H9 (cell line): Measurements from ENCODE around the gene RBL2. TPM values are rescaled to one million over a fixed set of nuclear protein-coding genes. Genes with fewer than 3 reads are reported as not detected.

Experiments used
- DNase-seq: peaks from one replicate; pipeline ENCODE4 v3.0.0-alpha.2; 2017
- H2AFZ ChIP-seq: one replicate; pipeline ENCODE4 v1.6.1; 2013; ENCODE audit warnings: mild to moderate bottlenecking, low read length, control low read depth, moderate library complexity
- H2AK5ac ChIP-seq: 2 replicates; pipeline ENCODE4 v1.6.1; 2013; ENCODE audit warnings: low read length, control low read depth, mixed read lengths; ENCODE audit not compliant: insufficient read length
- H2BK120ac ChIP-seq: one replicate; pipeline ENCODE4 v1.6.1; 2013; ENCODE audit warnings: low read depth, mild to moderate bottlenecking, low read length, control low read depth, inconsistent platforms; ENCODE audit not compliant: poor library complexity, severe bottlenecking
- H2BK12ac ChIP-seq: 2 replicates; pipeline ENCODE4 v1.6.1; 2013; ENCODE audit warnings: low read length, control low read depth, mixed read lengths, low read depth; ENCODE audit not compliant: insufficient read length
- H2BK15ac ChIP-seq: 2 replicates; pipeline ENCODE4 v1.6.1; 2013; ENCODE audit warnings: low read depth, low read length, control low read depth
- H2BK20ac ChIP-seq: one replicate; pipeline ENCODE4 v1.6.1; 2013; ENCODE audit warnings: low read depth, mild to moderate bottlenecking, low read length, control low read depth, inconsistent platforms; ENCODE audit not compliant: poor library complexity, severe bottlenecking
- H2BK5ac ChIP-seq: 2 replicates; pipeline ENCODE4 v1.6.1; 2013; ENCODE audit warnings: low read length, control low read depth, mixed read lengths; ENCODE audit not compliant: insufficient read length
- H3K14ac ChIP-seq: 2 replicates; pipeline ENCODE4 v1.6.1; 2013; ENCODE audit warnings: low read length, control low read depth; ENCODE audit not compliant: insufficient read depth
- H3K18ac ChIP-seq: 2 replicates; pipeline ENCODE4 v1.6.1; 2013; ENCODE audit warnings: low read depth, mild to moderate bottlenecking, mixed read lengths, low read length, control low read depth; ENCODE audit not compliant: insufficient read length
- H3K23ac ChIP-seq: 2 replicates; pipeline ENCODE4 v1.6.1; 2013; ENCODE audit warnings: low read length, control low read depth, mixed read lengths, low read depth; ENCODE audit not compliant: insufficient read length
- H3K23me2 ChIP-seq: 2 replicates; pipeline ENCODE4 v1.6.1; 2013; ENCODE audit warnings: low read depth, mild to moderate bottlenecking, mixed read lengths, low read length, control low read depth; ENCODE audit not compliant: insufficient read length, poor library complexity, severe bottlenecking
- H3K27ac ChIP-seq: 2 replicates; pipeline ENCODE4 v1.5.1; 2013; ENCODE audit warnings: low read length, control low read depth, mixed read lengths, low read depth; ENCODE audit not compliant: insufficient read length
- H3K27me3 ChIP-seq: 2 replicates; pipeline ENCODE4 v1.6.1; 2013; ENCODE audit warnings: low read length, control low read depth, inconsistent platforms; ENCODE audit not compliant: insufficient read depth
- H3K4ac ChIP-seq: 2 replicates; pipeline ENCODE4 v1.6.1; 2013; ENCODE audit warnings: low read depth, mild to moderate bottlenecking, control low read depth, inconsistent platforms, low read length, moderate library complexity
- H3K4me1 ChIP-seq: 2 replicates; pipeline ENCODE4 v1.6.1; 2013; ENCODE audit warnings: low read length, control low read depth, inconsistent platforms; ENCODE audit not compliant: insufficient read depth
- H3K4me2 ChIP-seq: 2 replicates; pipeline ENCODE4 v1.6.1; 2013; ENCODE audit warnings: low read length, control low read depth, mixed read lengths; ENCODE audit not compliant: insufficient read length, insufficient read depth
- H3K56ac ChIP-seq: 2 replicates; pipeline ENCODE4 v1.6.1; 2013; ENCODE audit warnings: low read depth, mild to moderate bottlenecking, mixed read lengths, low read length, control low read depth; ENCODE audit not compliant: insufficient read length
- H3K79me1 ChIP-seq: 2 replicates; pipeline ENCODE4 v1.6.1; 2013; ENCODE audit warnings: low read depth, mild to moderate bottlenecking, moderate library complexity, low read length, control low read depth, inconsistent platforms; ENCODE audit not compliant: insufficient read depth, poor library complexity, severe bottlenecking
- H3K79me2 ChIP-seq: 2 replicates; pipeline ENCODE4 v1.6.1; 2013; ENCODE audit warnings: low read length, control low read depth, inconsistent platforms; ENCODE audit not compliant: insufficient read depth
- H3K9ac ChIP-seq: 2 replicates; pipeline ENCODE4 v1.6.1; 2013; ENCODE audit warnings: low read length, control low read depth, mixed read lengths; ENCODE audit not compliant: insufficient read length; ENCODE audit errors: extremely low read depth
- H3K9me3 ChIP-seq: one replicate; pipeline ENCODE4 v1.6.1; 2013; ENCODE audit warnings: low read depth, low read length, inconsistent platforms; ENCODE audit not compliant: control insufficient read depth
- H3T11ph ChIP-seq: one replicate; pipeline ENCODE4 v1.6.1; 2013; ENCODE audit warnings: mild to moderate bottlenecking, low read length, control low read depth, inconsistent platforms
- H4K20me1 ChIP-seq: one replicate; pipeline ENCODE4 v1.6.1; 2013; ENCODE audit not compliant: control insufficient read depth, insufficient read length, insufficient read depth
- H4K5ac ChIP-seq: 2 replicates; pipeline ENCODE4 v1.6.1; 2013; ENCODE audit warnings: low read depth, mild to moderate bottlenecking, mixed read lengths, low read length, control low read depth; ENCODE audit not compliant: insufficient read length
- H4K8ac ChIP-seq: replicated peaks from 2 replicates; pipeline ENCODE4 v1.6.1; 2013; ENCODE audit warnings: low read length, control low read depth, mixed read lengths, low read depth; ENCODE audit not compliant: insufficient read length
- H4K91ac ChIP-seq: 2 replicates; pipeline ENCODE4 v1.6.1; 2013; ENCODE audit warnings: low read depth, mild to moderate bottlenecking, moderate library complexity, mixed read lengths, low read length, control low read depth; ENCODE audit not compliant: insufficient read length
- H3K27ac Mint-ChIP-seq, 3 experiments: 2 replicates in 2 of 3; 3 replicates in 1 of 3; pipeline ENCODE4 v1.8.0; 2020 to 2021; ENCODE audit warnings: mixed read lengths in 3 of 3, mild to moderate bottlenecking in 1 of 3, moderate library complexity in 1 of 3
- H3K27me3 Mint-ChIP-seq: 2 replicates; pipeline ENCODE4 v1.8.0; 2021; ENCODE audit warnings: low read depth, mild to moderate bottlenecking, moderate library complexity, mixed read lengths
- H3K36me3 Mint-ChIP-seq, 3 experiments: 2 replicates in 2 of 3; 3 replicates in 1 of 3; pipeline ENCODE4 v1.8.0; 2020 to 2021; ENCODE audit warnings: low read depth in 3 of 3, mixed read lengths in 3 of 3; ENCODE audit not compliant: insufficient read depth in 1 of 3
- H3K4me1 Mint-ChIP-seq, 2 experiments: 2 replicates each; pipeline ENCODE4 v1.8.0; 2020; ENCODE audit warnings: mixed read lengths in 2 of 2
- H3K4me3 Mint-ChIP-seq, 2 experiments: 2 replicates in 1 of 2; 3 replicates in 1 of 2; pipeline ENCODE4 v1.8.0; 2020 to 2021; ENCODE audit warnings: mild to moderate bottlenecking in 2 of 2, mixed read lengths in 2 of 2, moderate library complexity in 1 of 2
- H3K9me3 Mint-ChIP-seq, 2 experiments: 2 replicates in 1 of 2; 3 replicates in 1 of 2; pipeline ENCODE4 v1.8.0; 2020; ENCODE audit warnings: mild to moderate bottlenecking in 2 of 2, mixed read lengths in 2 of 2, moderate library complexity in 1 of 2
- WGBS: extraction: QIAGEN DNeasy Blood & Tissue Kit; methylation state at CpG from one replicate; pipeline ENCODE4 v1.1.7; 2013; ENCODE audit warnings: missing lambda C conversion rate, low lambda C conversion rate, mixed read lengths; ENCODE audit not compliant: insufficient read length; ENCODE audit errors: extremely low coverage; 5-methylcytosine and 5-hydroxymethylcytosine counted together
- total RNA-seq: library from RNA; stranded (reverse); gene quantifications from 2 replicates; pipeline ENCODE4 v1.2.1, GENCODE V29; 2021
- TF ChIP-seq, protein P1 (sequence below): fragments of 200-600 bp; sonication (generic); conservative IDR thresholded peaks from 3 replicates; pipeline ENCODE4 v1.8.0; 2021; ENCODE audit warnings: antibody characterized with exemption, mild to moderate bottlenecking

The RBL2 gene
- total RNA-seq, 1 experiment from 2014 or later: 17.3 TPM

DNA sequence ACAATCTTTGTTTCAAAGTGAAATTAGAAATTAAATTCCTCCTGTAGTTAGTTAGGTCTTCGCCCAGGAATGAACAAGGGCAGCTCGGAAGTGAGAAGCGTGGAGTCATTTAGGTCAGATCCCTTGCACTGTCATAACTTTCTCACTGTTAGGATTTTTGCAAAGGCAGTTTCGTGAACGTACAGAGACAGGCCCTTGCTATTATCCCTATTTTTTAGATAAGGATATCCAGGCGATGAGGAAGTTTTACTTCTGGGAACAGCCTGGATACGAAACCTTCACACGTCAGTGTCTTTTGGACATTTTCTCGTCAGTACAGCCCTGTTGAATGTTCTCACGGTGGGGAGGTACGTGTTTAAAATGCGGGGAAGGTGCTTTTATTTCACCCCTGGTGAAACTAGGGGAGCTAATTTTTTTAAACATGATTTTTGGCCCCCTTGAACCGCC is 318 bp upstream of the RBL2 start:
- H2BK12ac ChIP-seq: no peak overlapping the region
- peaks cover 10% of the 10 kb centered on the region for H3K23me2 ChIP-seq
- no peak for DNase-seq
- no peak overlapping the region for H4K91ac ChIP-seq
- H3K9ac ChIP-seq: no peak overlapping the region
- no peak overlapping the region for H4K5ac ChIP-seq
- Mint-ChIP-seq H3K4me1 (peaks cover 19 to 22% of the 10 kb centered on the region in 2 experiments), H3K27ac (peak overlapping the region in 2 of 3 experiments; percentile 41 to 87; a peak in 5 of 7 replicates), H3K4me3 (peak overlapping the region; percentile 74 to 92), H3K9me3 (peaks cover 11 to 14% of the 10 kb centered on the region in 2 experiments; a peak in 3 of 5 replicates), H3K36me3 (peaks cover 0 to 5% (median 3%) of the 10 kb centered on the region in 3 experiments; a peak in 4 of 7 replicates), H3K27me3 (peaks cover 2% of the 10 kb centered on the region; the same call in 1 of the 2 replicates)
- no peak overlapping the region for H3T11ph ChIP-seq
- H2BK120ac ChIP-seq: no peak overlapping the region
- peak overlapping the region; percentile 78 for H3K4me2 ChIP-seq
- H3K4me1 ChIP-seq: no peaks in the 10 kb centered on the region
- H3K79me2 ChIP-seq: peaks cover 2% of the 10 kb centered on the region; the same call in 1 of the 2 replicates
- peak overlapping the region; percentile 91 for H2AFZ ChIP-seq
- no peak overlapping the region for H2AK5ac ChIP-seq
- no CpG with 5 or more reads among the region's 13 CpGs for WGBS
- H3K27me3 ChIP-seq: no peaks in the 10 kb centered on the region
- H2BK20ac ChIP-seq: no peak overlapping the region
- H3K18ac ChIP-seq: no peak overlapping the region
- no peak overlapping the region for H3K27ac ChIP-seq
- H2BK15ac ChIP-seq: no peak overlapping the region
- H3K9me3 ChIP-seq: no peaks in the 10 kb centered on the region
- TF ChIP-seq, protein P1, sequence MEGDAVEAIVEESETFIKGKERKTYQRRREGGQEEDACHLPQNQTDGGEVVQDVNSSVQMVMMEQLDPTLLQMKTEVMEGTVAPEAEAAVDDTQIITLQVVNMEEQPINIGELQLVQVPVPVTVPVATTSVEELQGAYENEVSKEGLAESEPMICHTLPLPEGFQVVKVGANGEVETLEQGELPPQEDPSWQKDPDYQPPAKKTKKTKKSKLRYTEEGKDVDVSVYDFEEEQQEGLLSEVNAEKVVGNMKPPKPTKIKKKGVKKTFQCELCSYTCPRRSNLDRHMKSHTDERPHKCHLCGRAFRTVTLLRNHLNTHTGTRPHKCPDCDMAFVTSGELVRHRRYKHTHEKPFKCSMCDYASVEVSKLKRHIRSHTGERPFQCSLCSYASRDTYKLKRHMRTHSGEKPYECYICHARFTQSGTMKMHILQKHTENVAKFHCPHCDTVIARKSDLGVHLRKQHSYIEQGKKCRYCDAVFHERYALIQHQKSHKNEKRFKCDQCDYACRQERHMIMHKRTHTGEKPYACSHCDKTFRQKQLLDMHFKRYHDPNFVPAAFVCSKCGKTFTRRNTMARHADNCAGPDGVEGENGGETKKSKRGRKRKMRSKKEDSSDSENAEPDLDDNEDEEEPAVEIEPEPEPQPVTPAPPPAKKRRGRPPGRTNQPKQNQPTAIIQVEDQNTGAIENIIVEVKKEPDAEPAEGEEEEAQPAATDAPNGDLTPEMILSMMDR: no peak
- no peaks in the 10 kb centered on the region for H3K79me1 ChIP-seq
- H3K14ac ChIP-seq: no peak overlapping the region
- no peak overlapping the region for H4K8ac ChIP-seq
- H2BK5ac ChIP-seq: no peak overlapping the region
- H3K4ac ChIP-seq: no peak overlapping the region
- H3K56ac ChIP-seq: no peak overlapping the region
- H4K20me1 ChIP-seq: no peaks in the 10 kb centered on the region
- H3K23ac ChIP-seq: no peak overlapping the region
